Left kidney (tissue), 2 donors: Measurements from ENCODE around the gene GGT7. TPM values are rescaled to one million over a fixed set of nuclear protein-coding genes. Genes with fewer than 3 reads are reported as not detected.

Source experiments
- DNase-seq: peaks from one replicate; pipeline ENCODE4 v3.0.0-alpha.2; 2013
- polyA plus RNA-seq: library from polyadenylated mRNA; unstranded; fragments of 120-200 nt; gene quantifications from one replicate; pipeline ENCODE4 v1.2.1, GENCODE V29; 2013; ENCODE audit not compliant: insufficient read length

The GGT7 gene
- polyA plus RNA-seq, 1 donor: 27.4 TPM

GRCh38 chr20:34797012-34797995 is 75.4 kb downstream of the GGT7 start:
- no peak for DNase-seq

Other genes starting within 250 kb of the GGT7 start
- gene PIGU, start 195.8 kb downstream of the GGT7 start, polyA plus RNA-seq: 42.6 TPM
- 13.9 TPM for gene TP53INP2, start 168.5 kb downstream of the GGT7 start, polyA plus RNA-seq
- gene NCOA6, start 47.2 kb downstream of the GGT7 start, polyA plus RNA-seq: 61.6 TPM
- gene ACSS2, start 3.8 kb upstream of the GGT7 start, polyA plus RNA-seq: 46.0 TPM
- gene GSS, start 83.0 kb upstream of the GGT7 start, polyA plus RNA-seq: 58.8 TPM
- 1.6 TPM for gene MYH7B, start 83.0 kb upstream of the GGT7 start, polyA plus RNA-seq
- gene TRPC4AP, start 220.0 kb upstream of the GGT7 start, polyA plus RNA-seq: 70.6 TPM